ENCODE measurements around the gene LRRC7. TPM values are rescaled to one million over a fixed set of nuclear protein-coding genes. Genes with fewer than 3 reads are reported as not detected.
A peak's percentile ranks its signal among the peaks of the same experiment; 100 is the strongest.
"Not testable (repeated sequence)": the region's sequence is repeated elsewhere in the genome, so short reads cannot be mapped to it uniquely, and the experiment has no call there.

Gene LRRC7
- total RNA-seq, 1 donor = 0.09 TPM

DNA sequence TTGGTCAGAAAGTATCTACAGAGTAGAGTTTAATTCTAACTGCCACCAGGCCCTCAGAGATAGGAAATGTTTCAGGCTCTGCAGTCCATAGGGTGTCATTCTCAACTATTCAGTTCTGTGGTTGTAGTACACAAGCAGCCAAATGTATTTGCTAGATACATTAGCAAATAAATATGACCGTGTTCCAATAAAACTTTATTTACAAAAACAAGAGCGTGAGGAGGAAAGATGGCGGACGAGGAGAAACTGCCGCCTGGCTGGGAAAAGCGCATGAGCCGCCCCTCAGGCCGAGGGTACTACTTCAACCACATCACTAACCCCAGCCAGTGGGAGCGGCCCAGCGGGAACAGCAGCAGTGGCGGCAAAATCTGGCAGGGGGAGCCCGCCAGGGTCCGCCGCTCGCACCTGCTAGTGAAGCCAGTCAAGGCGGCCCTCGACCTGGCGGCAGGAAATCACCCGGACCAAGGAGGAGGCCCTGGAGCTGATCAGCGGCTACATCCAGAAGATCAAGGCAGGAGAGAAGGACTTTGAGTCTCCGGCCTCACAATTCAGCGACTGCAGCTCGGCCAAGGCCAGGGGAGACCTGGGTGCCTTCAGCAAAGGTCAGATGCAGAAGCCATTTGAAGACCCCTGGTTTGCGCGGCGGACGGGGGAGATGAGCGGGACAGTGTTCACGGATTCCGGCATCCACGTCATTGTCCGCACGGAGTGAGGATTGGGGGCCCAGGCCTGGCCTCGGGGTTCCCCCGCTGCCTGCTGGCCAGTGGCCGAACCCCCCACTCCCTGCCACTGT is 351.6 kb downstream of the LRRC7 start:
- no peak for DNase-seq (ENCODE audit: low read depth)

DNA sequence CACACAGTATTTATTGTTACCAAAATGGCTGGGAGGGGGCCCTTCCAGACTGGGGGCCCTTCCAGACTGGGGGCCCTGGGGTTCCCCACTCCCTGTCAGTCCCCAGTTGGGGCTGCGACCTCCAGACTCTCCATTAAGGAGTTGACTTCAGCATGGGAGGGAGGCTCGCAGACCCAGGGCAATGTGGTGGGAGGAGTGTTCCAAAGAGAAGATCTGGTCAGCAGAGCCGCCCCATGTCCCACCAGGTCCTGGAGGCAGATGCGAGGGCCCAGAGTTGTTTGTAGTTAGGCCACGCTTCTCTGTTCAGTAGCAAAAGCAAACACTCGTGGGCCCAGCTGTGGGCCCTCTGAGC is 352.2 kb downstream of the LRRC7 start:
- H3K4me3 ChIP-seq (ENCODE audit: low read depth, low read length) = no peak overlapping the region
- TF ChIP-seq, protein P1, sequence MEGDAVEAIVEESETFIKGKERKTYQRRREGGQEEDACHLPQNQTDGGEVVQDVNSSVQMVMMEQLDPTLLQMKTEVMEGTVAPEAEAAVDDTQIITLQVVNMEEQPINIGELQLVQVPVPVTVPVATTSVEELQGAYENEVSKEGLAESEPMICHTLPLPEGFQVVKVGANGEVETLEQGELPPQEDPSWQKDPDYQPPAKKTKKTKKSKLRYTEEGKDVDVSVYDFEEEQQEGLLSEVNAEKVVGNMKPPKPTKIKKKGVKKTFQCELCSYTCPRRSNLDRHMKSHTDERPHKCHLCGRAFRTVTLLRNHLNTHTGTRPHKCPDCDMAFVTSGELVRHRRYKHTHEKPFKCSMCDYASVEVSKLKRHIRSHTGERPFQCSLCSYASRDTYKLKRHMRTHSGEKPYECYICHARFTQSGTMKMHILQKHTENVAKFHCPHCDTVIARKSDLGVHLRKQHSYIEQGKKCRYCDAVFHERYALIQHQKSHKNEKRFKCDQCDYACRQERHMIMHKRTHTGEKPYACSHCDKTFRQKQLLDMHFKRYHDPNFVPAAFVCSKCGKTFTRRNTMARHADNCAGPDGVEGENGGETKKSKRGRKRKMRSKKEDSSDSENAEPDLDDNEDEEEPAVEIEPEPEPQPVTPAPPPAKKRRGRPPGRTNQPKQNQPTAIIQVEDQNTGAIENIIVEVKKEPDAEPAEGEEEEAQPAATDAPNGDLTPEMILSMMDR (IDR thresholded peaks at IDR 0.05; ENCODE audit: insufficient read depth, low read length) = no peak
- no peak for DNase-seq (ENCODE audit: low read depth)

More for the DNA sequence above, 351.6 kb downstream of the LRRC7 start:
- TF ChIP-seq, protein P1 (IDR thresholded peaks at IDR 0.05; ENCODE audit: insufficient read depth, low read length) = no peak
- H3K4me3 ChIP-seq (ENCODE audit: low read depth, low read length) = no peak overlapping the region

DNA sequence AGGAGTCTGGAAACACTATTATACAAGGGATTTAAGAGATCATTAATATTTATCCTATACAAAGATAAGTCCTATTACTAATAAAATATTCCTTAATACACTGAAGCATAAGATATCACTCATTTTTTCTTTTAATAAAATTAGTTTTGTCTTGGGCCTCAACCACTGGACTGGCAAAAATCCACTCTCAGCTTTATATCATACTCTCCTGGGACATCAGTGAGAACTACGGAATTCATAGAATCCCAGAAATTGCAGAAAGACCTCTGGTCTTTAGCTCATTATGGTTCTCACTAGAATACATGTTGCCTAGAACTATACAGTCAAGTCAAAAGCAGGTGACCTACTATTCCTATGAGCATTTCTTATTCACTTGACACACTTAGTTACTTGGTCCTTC is 352.7 kb downstream of the LRRC7 start:
- DNase-seq (ENCODE audit: low read depth) = no peak
- H3K4me3 ChIP-seq (ENCODE audit: low read depth, low read length) = no peak overlapping the region
- TF ChIP-seq, protein P1 (IDR thresholded peaks at IDR 0.05; ENCODE audit: insufficient read depth, low read length) = no peak

DNA sequence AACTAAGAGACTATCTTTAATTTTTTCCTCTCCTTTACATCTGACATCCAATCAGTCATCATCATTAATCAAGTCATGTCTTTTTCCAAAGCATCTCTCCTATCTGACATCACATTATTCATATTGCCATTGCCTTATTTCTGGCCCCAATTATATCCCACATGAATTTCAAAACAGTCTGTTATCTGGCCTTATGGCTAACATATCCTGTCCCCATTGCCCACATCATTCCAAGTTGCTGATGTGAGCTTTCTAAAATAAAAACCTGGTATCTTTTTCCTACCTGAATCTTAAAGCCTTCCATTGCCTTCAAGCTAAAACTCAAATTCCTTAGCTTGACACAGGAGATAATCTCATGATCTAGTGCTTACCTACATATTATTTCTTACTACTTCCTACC is 353.8 kb downstream of the LRRC7 start:
- H3K4me3 ChIP-seq (ENCODE audit: low read depth, low read length) = no peak overlapping the region
- peak; percentile 9 for DNase-seq (ENCODE audit: low read depth)
- TF ChIP-seq, protein P1 (IDR thresholded peaks at IDR 0.05; ENCODE audit: insufficient read depth, low read length) = no peak

DNA sequence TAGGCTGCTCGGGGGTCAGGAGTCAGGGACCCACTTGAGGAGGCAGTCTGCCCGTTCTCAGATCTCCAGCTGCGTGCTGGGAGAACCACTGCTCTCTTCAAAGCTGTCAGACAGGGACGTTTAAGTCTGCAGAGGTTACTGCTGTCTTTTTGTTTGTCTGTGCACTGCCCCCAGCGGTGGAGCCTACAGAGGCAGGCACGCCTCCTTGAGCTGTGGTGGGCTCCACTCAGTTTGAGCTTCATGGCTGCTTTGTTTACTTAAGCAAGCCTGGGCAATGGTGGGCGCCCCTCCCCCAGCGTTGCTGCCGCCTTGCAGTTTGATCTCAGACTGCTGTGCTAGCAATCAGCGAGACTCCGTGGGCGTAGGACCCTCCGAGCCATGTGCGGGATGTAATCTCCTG is 360.5 kb downstream of the LRRC7 start:
- H3K4me3 ChIP-seq (ENCODE audit: low read depth, low read length); DNase-seq (ENCODE audit: low read depth): not testable (repeated sequence)

DNA sequence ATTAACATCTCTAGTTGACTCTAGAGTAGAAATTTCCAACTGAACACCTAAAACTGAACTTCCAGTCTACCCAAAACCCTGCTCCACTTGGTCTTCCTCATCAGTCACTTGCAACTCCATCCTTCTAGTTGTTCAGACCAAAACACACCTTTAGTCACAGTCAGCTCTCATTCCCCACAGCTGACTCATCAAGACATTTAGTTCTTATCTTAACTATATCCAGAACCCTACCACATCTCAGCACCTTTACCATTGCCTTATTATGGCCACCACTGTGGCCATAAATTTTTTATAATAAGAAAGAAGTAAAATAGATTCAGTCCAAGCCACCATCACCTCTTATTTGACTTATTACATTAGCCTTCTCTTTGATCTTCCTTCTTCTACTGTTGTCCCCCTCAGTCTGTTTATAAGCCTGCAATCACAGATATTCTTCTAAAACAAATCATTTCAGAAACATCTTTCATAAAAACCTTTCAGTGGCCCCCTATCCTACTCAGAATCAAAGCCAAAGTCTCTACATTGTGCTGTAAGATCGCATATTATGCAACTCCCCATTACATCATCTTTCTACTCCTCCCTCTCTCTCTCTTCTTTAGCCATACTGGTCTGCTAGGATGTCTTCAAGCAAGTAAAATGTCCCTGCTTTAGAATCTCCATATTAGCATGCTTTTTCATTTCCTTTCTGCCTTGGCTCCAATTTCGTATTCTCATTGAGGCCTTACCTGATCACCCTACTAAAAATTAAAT is 361.8 kb downstream of the LRRC7 start:
- TF ChIP-seq, protein P1 (IDR thresholded peaks at IDR 0.05; ENCODE audit: insufficient read depth, low read length) = no peak
- peak; percentile 40 for DNase-seq (ENCODE audit: low read depth)
- H3K4me3 ChIP-seq (ENCODE audit: low read depth, low read length) = no peak overlapping the region

DNA sequence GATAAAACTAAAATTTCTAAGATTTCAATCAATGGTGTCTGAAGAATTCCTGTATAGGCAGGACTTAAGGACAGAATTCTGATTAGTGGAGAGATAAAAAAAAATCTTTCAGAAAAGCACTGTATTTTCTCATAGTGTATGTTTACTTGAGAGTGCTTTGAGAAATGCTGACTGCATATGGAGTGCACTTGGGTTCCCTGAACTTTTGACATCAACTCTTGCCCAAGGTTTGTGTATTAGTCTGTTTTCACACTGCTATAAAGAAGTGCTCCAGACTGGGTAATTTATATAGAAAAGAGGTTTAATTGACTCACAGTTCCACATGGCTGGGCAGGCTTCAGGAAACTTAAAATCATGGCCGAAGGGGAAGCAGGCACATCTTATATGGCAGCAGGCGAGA is 362.7 kb downstream of the LRRC7 start:
- no peak for DNase-seq (ENCODE audit: low read depth)
- TF ChIP-seq, protein P1 (IDR thresholded peaks at IDR 0.05; ENCODE audit: insufficient read depth, low read length) = no peak
- H3K4me3 ChIP-seq (ENCODE audit: low read depth, low read length) = no peak overlapping the region

Data from fibroblast of the aortic adventitia (primary cell).